Panc1 (cell line): Measurements from ENCODE around the gene SDF4. TPM values are rescaled to one million over a fixed set of nuclear protein-coding genes. Genes with fewer than 3 reads are reported as not detected.

Experiments
- ATAC-seq: fragments of 200-7000 bp; cut with Tn5 transposase; 2 replicates; pipeline ENCODE4 v1.9.1; 2020; ENCODE audit warnings: mild to moderate bottlenecking, moderate library complexity
- BruUV-seq: library from RNA; stranded (reverse); fragments of 400-500 nt; replicated peaks from 2 replicates; lab custom pipeline; 2021; lab: Mats Ljungman, UMichigan
- CTCF ChIA-PET: fragments of 300-600 bp; sonication (Branson Sonifier 250); formaldehyde crosslinking; loops from one replicate; lab custom pipeline; 2022; ENCODE audit warnings: antibody characterized with exemption; lab: Charles Lee
- POLR2A ChIA-PET: fragments of 300-600 bp; sonication (Branson Sonifier 250); formaldehyde crosslinking; loops from one replicate; lab custom pipeline; 2022; ENCODE audit warnings: antibody characterized with exemption; lab: Charles Lee
- DNase-seq: peaks from one replicate; pipeline ENCODE4 v3.0.0-alpha.2; 2010; ENCODE audit warnings: low read depth, low spot score
- H3K27ac ChIP-seq: 2 replicates; pipeline ENCODE4 v1.5.1; 2011; ENCODE audit warnings: mild to moderate bottlenecking, low read length, inconsistent platforms
- H3K27me3 ChIP-seq: fragments of 200-500 bp; sonication (Bioruptor generic); 2 replicates; pipeline ENCODE4 v1.6.0; 2014; ENCODE audit warnings: low read length, inconsistent platforms; ENCODE audit not compliant: control insufficient read depth, insufficient read depth
- H3K36me3 ChIP-seq: fragments of 200-500 bp; sonication (Bioruptor generic); 2 replicates; pipeline ENCODE4 v1.5.1; 2014; ENCODE audit warnings: inconsistent platforms, mild to moderate bottlenecking, low read length, moderate library complexity; ENCODE audit not compliant: control insufficient read depth, insufficient read depth
- H3K4me1 ChIP-seq: 2 replicates; pipeline ENCODE4 v1.5.1; 2011; ENCODE audit warnings: inconsistent platforms, mild to moderate bottlenecking, low read length, moderate library complexity; ENCODE audit not compliant: control insufficient read depth, insufficient read depth
- H3K4me3 ChIP-seq, 2 experiments: 2 replicates each; pipeline ENCODE4 v1.5.1; 2011 to 2012; ENCODE audit warnings: low read depth in 2 of 2, low read length in 2 of 2, mild to moderate bottlenecking in 2 of 2, inconsistent platforms in 1 of 2, moderate library complexity in 1 of 2
- H3K9me3 ChIP-seq: fragments of 200-500 bp; sonication (Bioruptor generic); 2 replicates; pipeline ENCODE4 v1.5.1; 2014; ENCODE audit warnings: low read depth, mild to moderate bottlenecking, inconsistent platforms, low read length, moderate library complexity; ENCODE audit not compliant: control insufficient read depth, insufficient read depth
- POLR2AphosphoS5 ChIP-seq: IDR thresholded peaks from 2 replicates; pipeline ENCODE4 v1.6.1; 2012; ENCODE audit warnings: mild to moderate bottlenecking, low read depth, low read length, moderate library complexity
- REST ChIP-seq, 2 experiments: IDR thresholded peaks; 2 replicates each; pipeline ENCODE4 v1.6.1; 2011 to 2012; ENCODE audit warnings: low read depth in 2 of 2, control low read depth in 1 of 2, low read length in 1 of 2, mild to moderate bottlenecking in 1 of 2, moderate library complexity in 1 of 2; ENCODE audit not compliant: insufficient read depth in 1 of 2
- SIN3A ChIP-seq: IDR thresholded peaks from 2 replicates; pipeline ENCODE4 v1.6.1; 2012; ENCODE audit warnings: low read depth, mild to moderate bottlenecking, low read length, moderate library complexity, borderline replicate concordance; ENCODE audit not compliant: insufficient read depth
- TCF7L2 ChIP-seq: IDR thresholded peaks from 2 replicates; pipeline ENCODE4 v1.6.1; 2011; ENCODE audit warnings: mild to moderate bottlenecking, low read depth, low read length, inconsistent platforms
- in situ Hi-C: cut with HindIII; loops from 2 replicates; pipeline ENCODE4 v1.10.0; 2016; ENCODE audit warnings: low sequenced_read_pairs, low pct_unique_long_range_greater_than_20kb
- intact Hi-C: fragments of 100-400 bp; cut with micrococcal nuclease; formaldehyde crosslinking; loops from one replicate; pipeline ENCODE4 v1.10.0; 2022; ENCODE audit not compliant: unreplicated experiment
- total RNA-seq: library from RNA; stranded (reverse); gene quantifications from one replicate; pipeline ENCODE4 v1.2.1, GENCODE V29; 2021; ENCODE audit not compliant: unreplicated experiment
- TF ChIP-seq, protein P1 (sequence below): fragments of 450-650 bp; IDR thresholded peaks from 2 replicates; pipeline ENCODE4 v1.5.1; 2017; ENCODE audit warnings: mild to moderate bottlenecking

Gene SDF4
- total RNA-seq, 1 experiment from 2014 or later: 335 TPM

- no TSS peak for BruUV-seq
- intact Hi-C loops (no loop called here), in situ Hi-C loops (no loop called here)
- Histone ChIP-seq H3K4me3 (no peak overlapping the region), H3K36me3 (no peaks in the 10 kb centered on the region; the same call in 1 of the 2 replicates), H3K27me3 (no peaks in the 10 kb centered on the region), H3K4me1 (0 out of 2 replicates have a peak, but pooled peaks cover 3% of the 10 kb centered on the region), H3K9me3 (no peaks in the 10 kb centered on the region), H3K27ac (no peak overlapping the region)
- DNase-seq: no peak
- no peak for ATAC-seq
- ChIA-PET CTCF (no interaction called here), POLR2A (no interaction called here)
- TF ChIP-seq POLR2AphosphoS5 (no peak), TCF7L2 (no peak), SIN3A (no peak), REST (IDR thresholded peaks at IDR 0.05; ENCODE audit: insufficient read depth in 1 of 2, low read depth in 2 of 2, low read length in 1 of 2) (no peak)
- TF ChIP-seq, protein P1, sequence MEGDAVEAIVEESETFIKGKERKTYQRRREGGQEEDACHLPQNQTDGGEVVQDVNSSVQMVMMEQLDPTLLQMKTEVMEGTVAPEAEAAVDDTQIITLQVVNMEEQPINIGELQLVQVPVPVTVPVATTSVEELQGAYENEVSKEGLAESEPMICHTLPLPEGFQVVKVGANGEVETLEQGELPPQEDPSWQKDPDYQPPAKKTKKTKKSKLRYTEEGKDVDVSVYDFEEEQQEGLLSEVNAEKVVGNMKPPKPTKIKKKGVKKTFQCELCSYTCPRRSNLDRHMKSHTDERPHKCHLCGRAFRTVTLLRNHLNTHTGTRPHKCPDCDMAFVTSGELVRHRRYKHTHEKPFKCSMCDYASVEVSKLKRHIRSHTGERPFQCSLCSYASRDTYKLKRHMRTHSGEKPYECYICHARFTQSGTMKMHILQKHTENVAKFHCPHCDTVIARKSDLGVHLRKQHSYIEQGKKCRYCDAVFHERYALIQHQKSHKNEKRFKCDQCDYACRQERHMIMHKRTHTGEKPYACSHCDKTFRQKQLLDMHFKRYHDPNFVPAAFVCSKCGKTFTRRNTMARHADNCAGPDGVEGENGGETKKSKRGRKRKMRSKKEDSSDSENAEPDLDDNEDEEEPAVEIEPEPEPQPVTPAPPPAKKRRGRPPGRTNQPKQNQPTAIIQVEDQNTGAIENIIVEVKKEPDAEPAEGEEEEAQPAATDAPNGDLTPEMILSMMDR: no peak
Observed at GRCh38 chr1:1262758-1263157, 31.0 kb upstream of the SDF4 start.

GRCh38 chr1:1262071-1262470 is 30.3 kb upstream of the SDF4 start:
- Histone ChIP-seq H3K9me3 (no peaks in the 10 kb centered on the region), H3K36me3 (no peaks in the 10 kb centered on the region; the same call in 1 of the 2 replicates), H3K27ac (no peak overlapping the region), H3K4me3 (no peak overlapping the region), H3K27me3 (no peaks in the 10 kb centered on the region), H3K4me1 (0 out of 2 replicates have a peak, but pooled peaks cover 3% of the 10 kb centered on the region)
- no TSS peak for BruUV-seq
- TF ChIP-seq POLR2AphosphoS5 (no peak), TCF7L2 (no peak), REST (IDR thresholded peaks at IDR 0.05; ENCODE audit: insufficient read depth in 1 of 2, low read depth in 2 of 2, low read length in 1 of 2) (no peak), SIN3A (no peak)
- TF ChIP-seq, protein P1: no peak
- ATAC-seq (no peak), DNase-seq (no peak)
- in situ Hi-C loops: no loop called here
- CTCF ChIA-PET: no interaction called here
- POLR2A ChIA-PET: no interaction called here
- intact Hi-C loops: no loop called here
